ENCODE measurements around the gene CERT1. TPM values are rescaled to one million over a fixed set of nuclear protein-coding genes. Genes with fewer than 3 reads are reported as not detected.

Gene CERT1
- total RNA-seq, 6 experiments from 2014 or later, result 19.4 to 28.3 (median 22.4) TPM

GRCh38 chr5:75523275-75523674, 11.8 kb upstream of the CERT1 start:
- peaks cover 13% of the 10 kb centered on the region for H3K9me3 Mint-ChIP-seq
- no peak for DNase-seq
- peak overlapping the region; percentile 33; the same call in 1 of the 2 replicates for H3K27ac Mint-ChIP-seq
- no peak for TF ChIP-seq CTCF (IDR thresholded peaks at IDR 0.05)
- no peaks in the 10 kb centered on the region for H3K27me3 Mint-ChIP-seq (ENCODE audit: insufficient read depth)
- peaks cover 62% of the 10 kb centered on the region for H3K4me1 Mint-ChIP-seq (ENCODE audit: low read depth)
- no peak overlapping the region for H3K4me3 Mint-ChIP-seq
- H3K36me3 Mint-ChIP-seq (ENCODE audit: low read depth), result peaks cover 33% of the 10 kb centered on the region

GRCh38 chr5:75522542-75522941, 11.1 kb upstream of the CERT1 start:
- H3K4me1 Mint-ChIP-seq (ENCODE audit: low read depth), result peaks cover 70% of the 10 kb centered on the region
- no peaks in the 10 kb centered on the region for H3K27me3 Mint-ChIP-seq (ENCODE audit: insufficient read depth)
- no peak for DNase-seq
- H3K27ac Mint-ChIP-seq, result 0 out of 2 replicates have a peak overlapping the region, but pooled peaks have one; percentile 42
- no peak overlapping the region for H3K4me3 Mint-ChIP-seq
- TF ChIP-seq CTCF (IDR thresholded peaks at IDR 0.05), result no peak
- peaks cover 33% of the 10 kb centered on the region for H3K36me3 Mint-ChIP-seq (ENCODE audit: low read depth)
- H3K9me3 Mint-ChIP-seq, result peaks cover 13% of the 10 kb centered on the region

- TF ChIP-seq CTCF (IDR thresholded peaks at IDR 0.05), result no peak
- Mint-ChIP-seq H3K27me3 (ENCODE audit: insufficient read depth) (no peaks in the 10 kb centered on the region), H3K4me3 (no peak overlapping the region), H3K9me3 (peaks cover 13% of the 10 kb centered on the region), H3K27ac (peak overlapping the region; percentile 42; the same call in 1 of the 2 replicates), H3K36me3 (ENCODE audit: low read depth) (peaks cover 33% of the 10 kb centered on the region), H3K4me1 (ENCODE audit: low read depth) (peaks cover 75% of the 10 kb centered on the region)
- no peak for DNase-seq
Observed at GRCh38 chr5:75522025-75522424, 10.6 kb upstream of the CERT1 start.

GRCh38 chr5:75521195-75521594, 9.8 kb upstream of the CERT1 start:
- Mint-ChIP-seq H3K4me1 (ENCODE audit: low read depth) (peaks cover 79% of the 10 kb centered on the region), H3K4me3 (no peak overlapping the region), H3K27me3 (ENCODE audit: insufficient read depth) (no peaks in the 10 kb centered on the region), H3K36me3 (ENCODE audit: low read depth) (peaks cover 33% of the 10 kb centered on the region), H3K27ac (no peak overlapping the region), H3K9me3 (peaks cover 13% of the 10 kb centered on the region)
- TF ChIP-seq CTCF (IDR thresholded peaks at IDR 0.05), result no peak
- no peak for DNase-seq

GRCh38 chr5:75519761-75520160, 8.3 kb upstream of the CERT1 start:
- no peak for DNase-seq
- Mint-ChIP-seq H3K27me3 (ENCODE audit: insufficient read depth) (no peaks in the 10 kb centered on the region), H3K27ac (no peak overlapping the region), H3K36me3 (ENCODE audit: low read depth) (peaks cover 33% of the 10 kb centered on the region), H3K4me1 (ENCODE audit: low read depth) (peaks cover 70% of the 10 kb centered on the region), H3K9me3 (peaks cover 13% of the 10 kb centered on the region), H3K4me3 (no peak overlapping the region)
- no peak for TF ChIP-seq CTCF (IDR thresholded peaks at IDR 0.05)

- Mint-ChIP-seq H3K36me3 (ENCODE audit: low read depth) (peaks cover 15% of the 10 kb centered on the region), H3K4me1 (ENCODE audit: low read depth) (peaks cover 53% of the 10 kb centered on the region), H3K4me3 (no peak overlapping the region), H3K27me3 (ENCODE audit: insufficient read depth) (0 out of 2 replicates have a peak, but pooled peaks cover 2% of the 10 kb centered on the region), H3K9me3 (no peaks in the 10 kb centered on the region), H3K27ac (no peak overlapping the region)
- no peak for TF ChIP-seq CTCF (IDR thresholded peaks at IDR 0.05)
- DNase-seq, result no peak
Observed at GRCh38 chr5:75514323-75514722, 2.9 kb upstream of the CERT1 start.

Data from HFFc6 (cell line).